Panc1 (cell line): ENCODE data around the gene TTC27. TPM values are rescaled to one million over a fixed set of nuclear protein-coding genes. Genes with fewer than 3 reads are reported as not detected.

Experiments
- ATAC-seq: fragments of 200-7000 bp; cut with Tn5 transposase; 2 replicates; pipeline ENCODE4 v1.9.1; 2020; ENCODE audit warnings: mild to moderate bottlenecking, moderate library complexity
- BruUV-seq: library from RNA; stranded (reverse); fragments of 400-500 nt; replicated peaks from 2 replicates; lab custom pipeline; 2021; lab: Mats Ljungman, UMichigan
- CTCF ChIA-PET: fragments of 300-600 bp; sonication (Branson Sonifier 250); formaldehyde crosslinking; loops from one replicate; lab custom pipeline; 2022; ENCODE audit warnings: antibody characterized with exemption; lab: Charles Lee
- POLR2A ChIA-PET: fragments of 300-600 bp; sonication (Branson Sonifier 250); formaldehyde crosslinking; loops from one replicate; lab custom pipeline; 2022; ENCODE audit warnings: antibody characterized with exemption; lab: Charles Lee
- DNase-seq: peaks from one replicate; pipeline ENCODE4 v3.0.0-alpha.2; 2010; ENCODE audit warnings: low read depth, low spot score
- H3K27ac ChIP-seq: 2 replicates; pipeline ENCODE4 v1.5.1; 2011; ENCODE audit warnings: mild to moderate bottlenecking, low read length, inconsistent platforms
- H3K27me3 ChIP-seq: fragments of 200-500 bp; sonication (Bioruptor generic); 2 replicates; pipeline ENCODE4 v1.6.0; 2014; ENCODE audit warnings: low read length, inconsistent platforms; ENCODE audit not compliant: control insufficient read depth, insufficient read depth
- H3K36me3 ChIP-seq: fragments of 200-500 bp; sonication (Bioruptor generic); 2 replicates; pipeline ENCODE4 v1.5.1; 2014; ENCODE audit warnings: inconsistent platforms, mild to moderate bottlenecking, low read length, moderate library complexity; ENCODE audit not compliant: control insufficient read depth, insufficient read depth
- H3K4me1 ChIP-seq: 2 replicates; pipeline ENCODE4 v1.5.1; 2011; ENCODE audit warnings: inconsistent platforms, mild to moderate bottlenecking, low read length, moderate library complexity; ENCODE audit not compliant: control insufficient read depth, insufficient read depth
- H3K4me3 ChIP-seq, 2 experiments: 2 replicates each; pipeline ENCODE4 v1.5.1; 2011 to 2012; ENCODE audit warnings: low read depth in 2 of 2, low read length in 2 of 2, mild to moderate bottlenecking in 2 of 2, inconsistent platforms in 1 of 2, moderate library complexity in 1 of 2
- H3K9me3 ChIP-seq: fragments of 200-500 bp; sonication (Bioruptor generic); 2 replicates; pipeline ENCODE4 v1.5.1; 2014; ENCODE audit warnings: low read depth, mild to moderate bottlenecking, inconsistent platforms, low read length, moderate library complexity; ENCODE audit not compliant: control insufficient read depth, insufficient read depth
- POLR2AphosphoS5 ChIP-seq: IDR thresholded peaks from 2 replicates; pipeline ENCODE4 v1.6.1; 2012; ENCODE audit warnings: mild to moderate bottlenecking, low read depth, low read length, moderate library complexity
- SIN3A ChIP-seq: IDR thresholded peaks from 2 replicates; pipeline ENCODE4 v1.6.1; 2012; ENCODE audit warnings: low read depth, mild to moderate bottlenecking, low read length, moderate library complexity, borderline replicate concordance; ENCODE audit not compliant: insufficient read depth
- TCF7L2 ChIP-seq: IDR thresholded peaks from 2 replicates; pipeline ENCODE4 v1.6.1; 2011; ENCODE audit warnings: mild to moderate bottlenecking, low read depth, low read length, inconsistent platforms
- in situ Hi-C: cut with HindIII; loops from 2 replicates; pipeline ENCODE4 v1.10.0; 2016; ENCODE audit warnings: low sequenced_read_pairs, low pct_unique_long_range_greater_than_20kb
- intact Hi-C: fragments of 100-400 bp; cut with micrococcal nuclease; formaldehyde crosslinking; loops from one replicate; pipeline ENCODE4 v1.10.0; 2022; ENCODE audit not compliant: unreplicated experiment
- total RNA-seq: library from RNA; stranded (reverse); gene quantifications from one replicate; pipeline ENCODE4 v1.2.1, GENCODE V29; 2021; ENCODE audit not compliant: unreplicated experiment
- TF ChIP-seq, protein P1 (sequence below): fragments of 450-650 bp; IDR thresholded peaks from 2 replicates; pipeline ENCODE4 v1.5.1; 2017; ENCODE audit warnings: mild to moderate bottlenecking
- TF ChIP-seq, protein P2 (sequence below), 2 experiments: IDR thresholded peaks; 2 replicates each; pipeline ENCODE4 v1.6.1; 2011 to 2012; ENCODE audit warnings: low read depth in 2 of 2, control low read depth in 1 of 2, low read length in 1 of 2, mild to moderate bottlenecking in 1 of 2, moderate library complexity in 1 of 2; ENCODE audit not compliant: insufficient read depth in 1 of 2

Gene TTC27
- total RNA-seq, 1 experiment from 2014 or later = 24.7 TPM

DNA sequence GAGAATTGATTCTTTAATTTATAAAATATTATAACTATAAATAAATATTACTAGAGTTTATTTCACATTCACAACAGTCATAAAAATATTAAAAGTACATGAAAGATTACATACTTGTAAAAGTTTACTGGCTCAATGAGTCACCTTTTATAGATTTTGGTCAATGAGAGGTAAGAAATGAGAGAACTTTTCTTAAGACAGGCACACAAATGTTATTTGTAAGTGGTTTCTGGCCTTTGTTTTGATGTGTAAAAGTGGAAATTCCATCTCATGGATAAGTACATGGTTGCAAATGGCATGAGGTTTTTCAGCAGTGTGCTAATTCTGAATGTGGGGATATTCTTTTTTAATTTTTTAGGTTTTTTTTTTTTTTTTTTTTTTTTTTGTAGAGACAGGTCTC is 63.8 kb downstream of the TTC27 start:
- intact Hi-C loops (no loop called here), in situ Hi-C loops (no loop called here)
- H3K27me3 ChIP-seq = no peaks in the 10 kb centered on the region
- no peak overlapping the region for H3K4me3 ChIP-seq
- no peak overlapping the region for H3K27ac ChIP-seq
- TF ChIP-seq SIN3A (no peak), POLR2AphosphoS5 (no peak), TCF7L2 (no peak)
- TF ChIP-seq, protein P1, sequence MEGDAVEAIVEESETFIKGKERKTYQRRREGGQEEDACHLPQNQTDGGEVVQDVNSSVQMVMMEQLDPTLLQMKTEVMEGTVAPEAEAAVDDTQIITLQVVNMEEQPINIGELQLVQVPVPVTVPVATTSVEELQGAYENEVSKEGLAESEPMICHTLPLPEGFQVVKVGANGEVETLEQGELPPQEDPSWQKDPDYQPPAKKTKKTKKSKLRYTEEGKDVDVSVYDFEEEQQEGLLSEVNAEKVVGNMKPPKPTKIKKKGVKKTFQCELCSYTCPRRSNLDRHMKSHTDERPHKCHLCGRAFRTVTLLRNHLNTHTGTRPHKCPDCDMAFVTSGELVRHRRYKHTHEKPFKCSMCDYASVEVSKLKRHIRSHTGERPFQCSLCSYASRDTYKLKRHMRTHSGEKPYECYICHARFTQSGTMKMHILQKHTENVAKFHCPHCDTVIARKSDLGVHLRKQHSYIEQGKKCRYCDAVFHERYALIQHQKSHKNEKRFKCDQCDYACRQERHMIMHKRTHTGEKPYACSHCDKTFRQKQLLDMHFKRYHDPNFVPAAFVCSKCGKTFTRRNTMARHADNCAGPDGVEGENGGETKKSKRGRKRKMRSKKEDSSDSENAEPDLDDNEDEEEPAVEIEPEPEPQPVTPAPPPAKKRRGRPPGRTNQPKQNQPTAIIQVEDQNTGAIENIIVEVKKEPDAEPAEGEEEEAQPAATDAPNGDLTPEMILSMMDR = no peak
- TF ChIP-seq, protein P2, sequence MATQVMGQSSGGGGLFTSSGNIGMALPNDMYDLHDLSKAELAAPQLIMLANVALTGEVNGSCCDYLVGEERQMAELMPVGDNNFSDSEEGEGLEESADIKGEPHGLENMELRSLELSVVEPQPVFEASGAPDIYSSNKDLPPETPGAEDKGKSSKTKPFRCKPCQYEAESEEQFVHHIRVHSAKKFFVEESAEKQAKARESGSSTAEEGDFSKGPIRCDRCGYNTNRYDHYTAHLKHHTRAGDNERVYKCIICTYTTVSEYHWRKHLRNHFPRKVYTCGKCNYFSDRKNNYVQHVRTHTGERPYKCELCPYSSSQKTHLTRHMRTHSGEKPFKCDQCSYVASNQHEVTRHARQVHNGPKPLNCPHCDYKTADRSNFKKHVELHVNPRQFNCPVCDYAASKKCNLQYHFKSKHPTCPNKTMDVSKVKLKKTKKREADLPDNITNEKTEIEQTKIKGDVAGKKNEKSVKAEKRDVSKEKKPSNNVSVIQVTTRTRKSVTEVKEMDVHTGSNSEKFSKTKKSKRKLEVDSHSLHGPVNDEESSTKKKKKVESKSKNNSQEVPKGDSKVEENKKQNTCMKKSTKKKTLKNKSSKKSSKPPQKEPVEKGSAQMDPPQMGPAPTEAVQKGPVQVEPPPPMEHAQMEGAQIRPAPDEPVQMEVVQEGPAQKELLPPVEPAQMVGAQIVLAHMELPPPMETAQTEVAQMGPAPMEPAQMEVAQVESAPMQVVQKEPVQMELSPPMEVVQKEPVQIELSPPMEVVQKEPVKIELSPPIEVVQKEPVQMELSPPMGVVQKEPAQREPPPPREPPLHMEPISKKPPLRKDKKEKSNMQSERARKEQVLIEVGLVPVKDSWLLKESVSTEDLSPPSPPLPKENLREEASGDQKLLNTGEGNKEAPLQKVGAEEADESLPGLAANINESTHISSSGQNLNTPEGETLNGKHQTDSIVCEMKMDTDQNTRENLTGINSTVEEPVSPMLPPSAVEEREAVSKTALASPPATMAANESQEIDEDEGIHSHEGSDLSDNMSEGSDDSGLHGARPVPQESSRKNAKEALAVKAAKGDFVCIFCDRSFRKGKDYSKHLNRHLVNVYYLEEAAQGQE (IDR thresholded peaks at IDR 0.05; ENCODE audit: insufficient read depth in 1 of 2, low read depth in 2 of 2, low read length in 1 of 2) = no peak
- ChIA-PET POLR2A (no interaction called here), CTCF (no interaction called here)
- DNase-seq (no peak), ATAC-seq (no peak)
- no TSS peak for BruUV-seq
- no peaks in the 10 kb centered on the region for H3K36me3 ChIP-seq
- no peaks in the 10 kb centered on the region for H3K4me1 ChIP-seq
- no peaks in the 10 kb centered on the region for H3K9me3 ChIP-seq

DNA sequence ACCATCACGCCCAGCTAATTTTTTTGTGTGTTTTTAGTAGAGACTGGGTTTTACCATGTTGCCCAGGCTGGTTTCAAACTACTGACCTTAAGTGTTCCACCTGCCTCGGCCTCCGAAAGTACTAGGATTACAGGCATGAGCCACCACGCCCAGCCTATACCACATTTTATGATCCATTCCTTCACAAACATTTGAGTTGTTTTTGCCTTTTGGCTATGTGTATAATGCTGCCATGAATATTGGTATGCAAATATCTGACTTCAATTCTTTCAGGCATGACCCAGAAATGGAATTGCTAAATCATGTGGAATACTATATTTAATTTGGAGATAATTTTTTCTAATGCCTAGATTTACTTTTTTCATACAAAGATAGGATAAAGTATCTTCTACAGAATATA is 68.6 kb downstream of the TTC27 start:
- TF ChIP-seq, protein P1 = no peak
- TF ChIP-seq POLR2AphosphoS5 (no peak), TCF7L2 (no peak), SIN3A (no peak)
- TF ChIP-seq, protein P2 (IDR thresholded peaks at IDR 0.05; ENCODE audit: insufficient read depth in 1 of 2, low read depth in 2 of 2, low read length in 1 of 2) = no peak
- no peak for ATAC-seq
- no peaks in the 10 kb centered on the region for H3K9me3 ChIP-seq
- H3K27me3 ChIP-seq = no peaks in the 10 kb centered on the region
- POLR2A ChIA-PET = no interaction called here
- no TSS peak for BruUV-seq
- no peak overlapping the region for H3K4me3 ChIP-seq
- CTCF ChIA-PET = no interaction called here
- H3K4me1 ChIP-seq = no peaks in the 10 kb centered on the region
- in situ Hi-C loops = no loop called here
- no peak for DNase-seq
- H3K27ac ChIP-seq = no peak overlapping the region
- H3K36me3 ChIP-seq = no peaks in the 10 kb centered on the region
- intact Hi-C loops = no loop called here
